ENCODE results near the gene S100A14. TPM values are rescaled to one million over a fixed set of nuclear protein-coding genes. Genes with fewer than 3 reads are reported as not detected.

The S100A14 gene
- total and polyA plus RNA-seq, 9 of the 15 experiments (the other 6 are each of a cell fraction or from before 2014, with no cell fraction given), result 0.10 to 0.64 (median 0.24) TPM; not detected in 3

- TF ChIP-seq CHAMP1 (IDR thresholded peaks at IDR 0.05), result no peak
- TF ChIP-seq LCOR (CRISPR knock-in tag; IDR thresholded peaks at IDR 0.05), result peak; percentile 85
- TF ChIP-seq KDM2B (CRISPR knock-in tag; IDR thresholded peaks at IDR 0.05), result no peak
- peak; percentile 65 for TF ChIP-seq SOX6 (IDR thresholded peaks at IDR 0.05)
- no peak for TF ChIP-seq STAG1 (CRISPR knock-in tag; IDR thresholded peaks at IDR 0.05; ENCODE audit: borderline replicate concordance)
- TF ChIP-seq HDGF (IDR thresholded peaks at IDR 0.05), result 0 out of 2 replicates have a peak, but pooled peaks have one; percentile 19
- peak; percentile 99 for TF ChIP-seq ZNF592 (IDR thresholded peaks at IDR 0.05)
- no peak for TF ChIP-seq MECOM (CRISPR knock-in tag; IDR thresholded peaks at IDR 0.05)
- no peak for TF ChIP-seq ZBTB40 (IDR thresholded peaks at IDR 0.05)
- TF ChIP-seq ZBTB40 (CRISPR knock-in tag; IDR thresholded peaks at IDR 0.05), result no peak
These were observed 49.4 kb downstream of the S100A14 start (continued) for GRCh38 chr1:153566414-153567371.

Measured in K562 (cell line).